DMS53 treated with DMSO at 0.1 percent for 48 hours (cell line): Measurements from ENCODE around the gene NKX2-8.
"Not testable (repeated sequence)": the region's sequence is repeated elsewhere in the genome, so short reads cannot be mapped to it uniquely, and the experiment has no call there.

Experiments used
- DNase-seq: peaks from one replicate; lab custom pipeline; 2025; ENCODE audit not compliant: unreplicated experiment; lab: John Stamatoyannopoulos, UW

The NKX2-8 gene

GRCh38 chr14:36580856-36581831 is 1.3 kb downstream of the NKX2-8 start:
- DNase-seq: peak; percentile 13

- no peak for DNase-seq
These were observed 2.1 kb downstream of the NKX2-8 start for GRCh38 chr14:36580141-36580855.

DNA sequence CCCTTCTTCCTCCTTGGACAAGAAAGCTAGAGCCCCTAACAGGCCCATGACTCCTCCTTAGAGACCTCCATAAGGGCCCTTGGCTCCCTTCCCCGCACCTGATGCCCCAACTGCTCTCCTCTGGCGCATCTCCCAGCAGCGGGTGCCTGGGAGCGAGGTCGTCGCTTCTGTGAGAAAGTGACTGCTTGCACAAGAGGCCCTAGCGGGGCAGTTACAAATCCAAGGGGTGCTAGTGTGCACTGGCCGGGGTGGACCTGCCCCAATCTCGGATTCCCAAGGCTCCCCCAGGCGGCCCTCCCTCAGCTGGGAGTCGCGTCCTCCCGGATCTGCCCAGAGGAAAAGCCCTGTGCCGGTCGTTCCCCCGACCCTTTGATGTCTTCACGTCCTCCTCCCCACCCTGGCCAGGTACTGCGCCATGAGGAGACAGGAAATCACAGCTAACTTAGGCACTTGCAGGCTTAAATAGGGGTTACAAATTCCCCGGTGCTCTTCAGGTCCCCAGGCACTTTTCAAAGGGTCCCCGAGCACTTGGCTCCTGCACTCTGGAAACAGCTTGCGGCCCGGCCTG is 2.8 kb downstream of the NKX2-8 start:
- DNase-seq: no peak

- DNase-seq: no peak
These were observed 3.3 kb downstream of the NKX2-8 start for GRCh38 chr14:36579001-36579555.

DNA sequence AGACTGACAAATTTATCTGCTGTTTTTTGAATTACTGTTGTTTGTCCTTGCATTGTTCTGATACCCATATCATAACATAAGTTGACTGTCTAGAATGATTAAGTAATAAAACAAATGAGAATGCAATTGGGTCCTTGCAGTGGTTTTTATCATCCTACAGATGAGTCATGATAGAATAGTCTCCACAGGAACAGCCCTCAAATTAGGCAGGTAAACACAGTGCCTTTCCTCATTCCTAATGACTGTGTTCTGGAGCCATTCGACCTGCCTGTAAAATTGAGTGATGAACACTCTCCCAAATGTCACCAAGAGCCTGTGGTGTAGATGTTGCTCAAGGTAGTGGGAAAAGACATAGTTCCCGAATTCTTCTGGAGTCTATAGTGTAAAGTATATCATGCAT is 12.3 kb downstream of the NKX2-8 start:
- no peak for DNase-seq

GRCh38 chr14:36556811-36557433 is 25.5 kb downstream of the NKX2-8 start:
- DNase-seq: no peak

DNA sequence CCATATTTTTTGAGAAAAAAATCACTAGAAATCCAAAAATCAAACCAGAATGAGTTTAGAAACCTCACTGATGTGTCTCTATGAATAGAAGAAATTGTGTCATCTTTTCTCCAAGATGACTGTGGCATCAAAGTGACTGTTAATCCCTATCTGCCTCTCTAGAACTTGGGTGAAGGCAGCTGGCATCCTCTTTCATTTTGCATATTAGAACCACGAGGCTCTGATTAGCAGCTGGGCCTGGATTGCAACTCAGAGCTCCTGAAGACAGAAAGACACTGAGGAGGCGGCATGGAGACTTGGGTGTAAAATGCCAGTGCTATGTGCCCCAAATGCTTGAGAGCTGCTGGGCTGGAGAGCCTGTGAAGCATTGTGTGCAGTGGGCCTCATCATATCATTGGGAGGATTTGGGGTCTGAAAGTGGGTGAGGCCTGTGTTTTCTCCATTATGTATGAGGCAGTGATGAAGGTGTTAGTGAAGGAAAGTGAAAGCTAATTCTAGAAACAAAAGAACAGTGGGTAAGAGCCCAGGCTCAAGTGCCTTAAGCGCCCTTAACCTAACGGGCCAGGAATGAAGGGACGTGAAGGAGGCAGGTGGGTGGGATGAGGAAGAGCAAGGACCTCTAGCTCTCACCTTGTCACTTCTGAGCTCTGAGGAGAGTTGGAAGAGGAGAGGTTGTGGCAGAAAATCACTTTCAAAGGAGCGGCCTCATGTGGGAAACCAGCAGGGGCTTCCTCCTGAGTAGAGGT is 26.2 kb downstream of the NKX2-8 start:
- no peak for DNase-seq

DNA sequence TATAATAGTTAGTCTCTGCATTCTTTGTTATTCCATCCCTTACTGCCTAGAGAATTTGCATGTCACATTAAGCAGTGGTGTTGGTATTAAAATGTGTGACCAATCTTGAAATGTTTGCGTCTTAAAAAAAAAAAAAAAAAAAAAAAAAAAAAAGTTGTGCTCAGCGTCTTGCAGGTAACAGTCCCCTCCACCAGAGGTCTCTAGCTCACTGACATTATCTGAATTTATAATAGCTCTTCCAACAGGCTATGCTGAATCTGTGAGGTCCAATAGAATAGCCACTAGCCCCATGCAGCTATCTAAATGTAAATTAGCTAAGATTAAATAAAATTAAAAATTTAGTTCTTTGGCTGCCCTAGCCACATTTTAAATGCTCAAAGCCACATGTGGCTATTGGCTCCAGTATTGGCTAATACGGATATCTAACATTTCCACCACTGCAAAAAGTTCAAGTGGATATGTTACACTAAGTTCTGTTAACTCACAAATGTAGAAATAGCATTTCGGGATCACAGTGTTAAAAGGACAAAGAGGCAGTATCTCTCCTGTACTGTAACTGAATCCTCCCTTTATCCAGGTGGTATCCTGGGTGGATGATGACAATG is 28.7 kb downstream of the NKX2-8 start:
- DNase-seq: peak; percentile 9

GRCh38 chr14:36550899-36551298 is 31.5 kb downstream of the NKX2-8 start:
- no peak for DNase-seq

DNA sequence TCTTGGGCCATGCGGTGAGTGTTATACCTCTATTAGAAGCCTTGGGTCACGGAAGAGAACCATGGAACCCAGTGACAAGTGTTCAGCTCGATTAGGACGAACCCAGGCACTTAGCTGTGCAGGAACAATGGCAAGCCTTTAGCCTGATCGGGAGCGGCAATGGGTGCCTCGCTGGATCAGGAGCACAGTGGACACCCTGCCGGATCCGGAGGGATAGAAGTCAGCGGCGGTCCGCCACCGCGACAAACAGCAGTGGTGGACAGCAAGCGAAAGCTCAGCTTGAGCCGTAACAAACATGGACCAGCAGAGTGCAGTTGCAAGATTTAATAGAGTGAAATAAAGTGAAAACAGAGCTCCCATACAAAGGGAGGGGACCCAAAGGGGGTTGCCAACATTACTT is 38.1 kb downstream of the NKX2-8 start:
- DNase-seq: not testable (repeated sequence)

- DNase-seq: no peak
These were observed 44.4 kb downstream of the NKX2-8 start for GRCh38 chr14:36538051-36538450.
